A673 (cell line): ENCODE data around the gene KDR. TPM values are rescaled to one million over a fixed set of nuclear protein-coding genes. Genes with fewer than 3 reads are reported as not detected.

Source experiments
- BruUV-seq: library from RNA; stranded (reverse); fragments of 400-500 nt; replicated peaks from 2 replicates; lab custom pipeline; 2021; lab: Mats Ljungman, UMichigan
- CTCF ChIA-PET: fragments of 300-600 bp; sonication (Branson Sonifier 250); formaldehyde crosslinking; loops from one replicate; lab custom pipeline; 2022; ENCODE audit warnings: antibody characterized with exemption; lab: Charles Lee
- POLR2A ChIA-PET: fragments of 300-600 bp; sonication (Branson Sonifier 250); formaldehyde crosslinking; loops from one replicate; lab custom pipeline; 2022; ENCODE audit warnings: antibody characterized with exemption; ENCODE audit not compliant: low non-redundant PET; lab: Charles Lee
- DNase-seq: peaks from one replicate; pipeline ENCODE4 v3.0.0-alpha.2; 2015; ENCODE audit warnings: low spot score
- H3K27ac ChIP-seq: fragments of 200-600 bp; sonication (generic); 2 replicates; pipeline ENCODE4 v1.5.1; 2016; ENCODE audit warnings: mixed run types, low read depth, mild to moderate bottlenecking, mixed read lengths, antibody characterized with exemption, low read length; ENCODE audit not compliant: poor library complexity, severe bottlenecking
- H3K27me3 ChIP-seq: fragments of 200-600 bp; sonication (generic); replicated peaks from 2 replicates; pipeline ENCODE4 v1.6.1; 2017; ENCODE audit warnings: mixed run types, low read depth, mild to moderate bottlenecking, mixed read lengths, antibody characterized with exemption, low read length; ENCODE audit not compliant: insufficient read depth, poor library complexity
- H3K36me3 ChIP-seq: fragments of 200-600 bp; sonication (generic); 2 replicates; pipeline ENCODE4 v1.6.1; 2016; ENCODE audit warnings: mixed run types, mild to moderate bottlenecking, mixed read lengths, antibody characterized with exemption, low read length; ENCODE audit not compliant: insufficient read depth, poor library complexity, severe bottlenecking
- H3K4me1 ChIP-seq: fragments of 200-600 bp; sonication (generic); 2 replicates; pipeline ENCODE4 v1.6.1; 2017; ENCODE audit warnings: mixed run types, mild to moderate bottlenecking, mixed read lengths, antibody characterized with exemption, low read length; ENCODE audit not compliant: insufficient read depth, poor library complexity, severe bottlenecking
- H3K4me3 ChIP-seq: fragments of 200-600 bp; sonication (generic); 2 replicates; pipeline ENCODE4 v1.5.1; 2016; ENCODE audit warnings: low read depth, mixed run types, mild to moderate bottlenecking, mixed read lengths, low read length; ENCODE audit not compliant: poor library complexity, severe bottlenecking
- H3K9me3 ChIP-seq: fragments of 200-600 bp; sonication (generic); 2 replicates; pipeline ENCODE4 v1.6.1; 2016; ENCODE audit warnings: mixed run types, low read depth, mild to moderate bottlenecking, mixed read lengths, antibody characterized with exemption, low read length; ENCODE audit not compliant: poor library complexity, severe bottlenecking
- EZH2 ChIP-seq: fragments of 200-600 bp; sonication (generic); IDR thresholded peaks from 2 replicates; pipeline ENCODE4 v1.6.1; 2017; ENCODE audit warnings: borderline replicate concordance, low read depth, mild to moderate bottlenecking, mixed read lengths, antibody characterized with exemption, low read length; ENCODE audit not compliant: poor library complexity, severe bottlenecking
- intact Hi-C: fragments of 100-400 bp; cut with micrococcal nuclease; formaldehyde crosslinking; loops from one replicate; pipeline ENCODE4 v1.10.0; 2022; ENCODE audit not compliant: unreplicated experiment
- total RNA-seq: library from RNA; stranded (reverse); gene quantifications from 2 replicates; pipeline ENCODE4 v1.2.3, GENCODE V29; 2021
- TF ChIP-seq, protein P1 (sequence below): fragments of 300-800, 200-600 bp; sonication (generic); conservative IDR thresholded peaks from 2 replicates; pipeline ENCODE4 v1.5.1; 2017; ENCODE audit warnings: low read depth, mild to moderate bottlenecking, antibody characterized with exemption, low read length, moderate library complexity, mixed read lengths

The KDR gene
- total RNA-seq, 1 experiment from 2014 or later: 0.47 TPM

DNA sequence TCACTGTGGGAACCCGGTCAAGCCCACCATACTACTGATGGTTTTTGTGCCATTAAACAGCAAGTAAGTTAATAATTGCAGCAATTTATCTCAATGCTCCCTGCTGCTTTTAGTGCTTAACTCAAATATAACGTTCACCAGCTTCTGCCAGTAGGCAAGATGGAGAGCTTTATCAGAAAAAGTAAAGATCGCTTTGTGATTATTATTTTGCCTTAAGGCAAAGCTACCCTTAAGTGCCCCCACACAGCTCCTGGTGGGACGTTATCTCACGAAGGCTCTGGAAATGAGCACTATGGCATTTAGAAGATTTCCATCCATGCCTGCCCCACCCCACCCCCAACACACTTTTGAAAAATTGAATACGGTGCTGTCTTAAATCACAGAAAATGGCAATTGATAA, 59.4 kb downstream of the KDR start:
- no peaks in the 10 kb centered on the region for H3K27me3 ChIP-seq
- H3K4me3 ChIP-seq: no peak overlapping the region
- intact Hi-C loops: no loop called here
- POLR2A ChIA-PET: no interaction called here
- H3K9me3 ChIP-seq: no peaks in the 10 kb centered on the region
- H3K36me3 ChIP-seq: no peaks in the 10 kb centered on the region
- CTCF ChIA-PET: no interaction called here
- H3K27ac ChIP-seq: no peak overlapping the region
- TF ChIP-seq, protein P1, sequence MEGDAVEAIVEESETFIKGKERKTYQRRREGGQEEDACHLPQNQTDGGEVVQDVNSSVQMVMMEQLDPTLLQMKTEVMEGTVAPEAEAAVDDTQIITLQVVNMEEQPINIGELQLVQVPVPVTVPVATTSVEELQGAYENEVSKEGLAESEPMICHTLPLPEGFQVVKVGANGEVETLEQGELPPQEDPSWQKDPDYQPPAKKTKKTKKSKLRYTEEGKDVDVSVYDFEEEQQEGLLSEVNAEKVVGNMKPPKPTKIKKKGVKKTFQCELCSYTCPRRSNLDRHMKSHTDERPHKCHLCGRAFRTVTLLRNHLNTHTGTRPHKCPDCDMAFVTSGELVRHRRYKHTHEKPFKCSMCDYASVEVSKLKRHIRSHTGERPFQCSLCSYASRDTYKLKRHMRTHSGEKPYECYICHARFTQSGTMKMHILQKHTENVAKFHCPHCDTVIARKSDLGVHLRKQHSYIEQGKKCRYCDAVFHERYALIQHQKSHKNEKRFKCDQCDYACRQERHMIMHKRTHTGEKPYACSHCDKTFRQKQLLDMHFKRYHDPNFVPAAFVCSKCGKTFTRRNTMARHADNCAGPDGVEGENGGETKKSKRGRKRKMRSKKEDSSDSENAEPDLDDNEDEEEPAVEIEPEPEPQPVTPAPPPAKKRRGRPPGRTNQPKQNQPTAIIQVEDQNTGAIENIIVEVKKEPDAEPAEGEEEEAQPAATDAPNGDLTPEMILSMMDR: no peak
- no peak for TF ChIP-seq EZH2
- DNase-seq: no peak
- no TSS peak for BruUV-seq
- no peaks in the 10 kb centered on the region for H3K4me1 ChIP-seq

DNA sequence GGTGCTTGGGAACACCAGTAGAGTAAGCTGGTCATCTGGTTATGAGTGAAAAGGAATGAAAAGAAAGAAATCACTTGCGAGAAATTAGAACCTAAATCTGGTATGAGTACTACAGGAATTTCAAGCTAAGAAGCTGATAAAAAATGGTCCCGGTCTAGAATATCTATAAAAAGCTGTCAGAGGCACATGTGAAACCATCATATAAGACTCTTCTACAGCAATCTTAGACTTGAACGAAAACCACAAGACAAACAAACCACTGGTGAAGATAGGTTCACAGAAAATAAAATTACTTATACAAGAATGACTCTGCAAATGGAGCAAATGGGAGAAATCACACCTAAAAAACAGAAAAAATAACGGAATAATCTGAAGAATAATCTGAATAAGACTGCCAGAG, 69.9 kb downstream of the KDR start:
- Histone ChIP-seq H3K27me3 (no peaks in the 10 kb centered on the region), H3K9me3 (no peaks in the 10 kb centered on the region), H3K4me1 (no peaks in the 10 kb centered on the region), H3K4me3 (no peak overlapping the region), H3K36me3 (no peaks in the 10 kb centered on the region), H3K27ac (no peak overlapping the region)
- ChIA-PET CTCF (no interaction called here), POLR2A (no interaction called here)
- TF ChIP-seq, protein P1: no peak
- no peak for TF ChIP-seq EZH2
- intact Hi-C loops: no loop called here
- BruUV-seq: no TSS peak
- DNase-seq: no peak

DNA sequence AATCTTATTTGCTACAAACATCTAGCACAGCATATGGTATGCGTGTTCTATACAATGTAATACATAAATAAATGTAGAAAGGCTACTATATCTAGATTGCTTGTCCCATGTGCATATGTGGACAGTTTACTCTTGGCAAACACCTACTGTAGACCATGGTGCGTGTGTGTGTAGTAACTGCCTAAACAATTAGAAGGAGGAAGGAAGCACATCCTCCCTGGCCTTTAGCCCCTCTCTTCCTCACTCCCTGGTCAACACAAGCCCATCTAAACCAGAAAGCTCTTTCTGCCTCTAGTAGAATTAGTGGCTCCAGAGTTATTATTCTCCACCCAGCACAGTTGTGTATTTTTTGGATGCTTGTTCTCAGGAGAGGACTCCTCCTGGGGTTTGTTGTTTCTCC, 73.9 kb downstream of the KDR start:
- H3K36me3 ChIP-seq: no peaks in the 10 kb centered on the region
- intact Hi-C loops: no loop called here
- no TSS peak for BruUV-seq
- H3K27ac ChIP-seq: no peak overlapping the region
- no peaks in the 10 kb centered on the region for H3K27me3 ChIP-seq
- POLR2A ChIA-PET: no interaction called here
- H3K9me3 ChIP-seq: no peaks in the 10 kb centered on the region
- TF ChIP-seq, protein P1: no peak
- no peak for TF ChIP-seq EZH2
- no peak for DNase-seq
- CTCF ChIA-PET: no interaction called here
- H3K4me1 ChIP-seq: no peaks in the 10 kb centered on the region
- no peak overlapping the region for H3K4me3 ChIP-seq
